Mucosa of descending colon (tissue), 3 donors: ENCODE data around the gene PTPRM. TPM values are rescaled to one million over a fixed set of nuclear protein-coding genes. Genes with fewer than 3 reads are reported as not detected.

Source experiments
- ATAC-seq: fragments of 200-7000 bp; cut with Tn5 transposase; one replicate; pipeline ENCODE4 v1.9.1; 2020; ENCODE audit warnings: mild to moderate bottlenecking, moderate library complexity
- DNase-seq, 3 donors: peaks; one replicate each; pipeline ENCODE4 v3.0.0-alpha.2; 2020
- H3K36me3 ChIP-seq: fragments of 200-600 bp; one replicate; pipeline ENCODE4 v1.8.0; 2021; ENCODE audit warnings: low read depth, mild to moderate bottlenecking
- H3K4me1 ChIP-seq: fragments of 200-600 bp; one replicate; pipeline ENCODE4 v1.8.0; 2021; ENCODE audit warnings: low read depth, mild to moderate bottlenecking
- H3K4me3 ChIP-seq: fragments of 200-600 bp; one replicate; pipeline ENCODE4 v1.8.0; 2021; ENCODE audit warnings: mild to moderate bottlenecking
- H3K9me3 ChIP-seq: fragments of 200-600 bp; one replicate; pipeline ENCODE4 v1.8.0; 2021; ENCODE audit warnings: mild to moderate bottlenecking
- intact Hi-C, 2 donors: fragments of 100-400 bp; cut with DNase I in 1 of 2; cut with micrococcal nuclease in 1 of 2; formaldehyde crosslinking; loops; one replicate each; pipeline versions ENCODE4 v1.11.0 to v1.11.1; 2022; cut with DNase I, micrococcal nuclease
- total RNA-seq, 3 donors: library from RNA; stranded (reverse); fragmentation: NEBNext Ultra II Directional in 2 of 3; extraction: Animal tissue kit (Norgen Biotek cat#: 25700) in 2 of 3; gene quantifications; one replicate each; pipeline versions ENCODE4 v1.2.1 to v1.2.4, GENCODE V29; 2021 to 2023
- TF ChIP-seq, protein P1 (sequence below): fragments of 200-600 bp; IDR thresholded peaks from one replicate; pipeline ENCODE4 v1.8.0; 2022; ENCODE audit warnings: antibody characterized with exemption, mild to moderate bottlenecking
- donor health status: DM: no; HTN: no; CAD: no; lungs with moderate emphysema.
- donor health status: DM: no; HTN: no; CAD: no.
- donor health status: DM: no; HTN: yes; CAD: no.

The PTPRM gene
- total RNA-seq, 3 donors from 2014 or later: 15.3 to 41.1 (median 19.6) TPM

DNA sequence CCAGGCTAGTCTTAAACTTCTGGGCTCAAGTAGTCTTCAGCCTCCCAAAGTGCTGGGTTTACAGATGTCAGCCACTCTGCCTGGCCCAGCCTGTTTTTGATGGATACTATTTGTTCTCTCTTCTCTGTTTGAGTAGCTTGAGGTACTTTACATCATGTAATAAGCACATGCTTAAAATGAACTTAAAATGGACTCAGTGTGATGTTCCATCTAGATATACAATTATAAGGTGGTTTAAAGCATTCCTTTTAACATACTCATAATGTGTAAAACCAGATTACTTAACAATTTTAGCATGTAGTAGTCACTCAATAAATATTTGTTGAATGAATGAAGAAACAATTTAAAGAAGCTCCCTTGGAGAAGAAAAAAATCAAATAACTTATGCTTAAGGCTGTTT, 9.6 kb downstream of the PTPRM start:
- H3K4me1 ChIP-seq: no peaks in the 10 kb centered on the region
- intact Hi-C loops: no loop called here

DNA sequence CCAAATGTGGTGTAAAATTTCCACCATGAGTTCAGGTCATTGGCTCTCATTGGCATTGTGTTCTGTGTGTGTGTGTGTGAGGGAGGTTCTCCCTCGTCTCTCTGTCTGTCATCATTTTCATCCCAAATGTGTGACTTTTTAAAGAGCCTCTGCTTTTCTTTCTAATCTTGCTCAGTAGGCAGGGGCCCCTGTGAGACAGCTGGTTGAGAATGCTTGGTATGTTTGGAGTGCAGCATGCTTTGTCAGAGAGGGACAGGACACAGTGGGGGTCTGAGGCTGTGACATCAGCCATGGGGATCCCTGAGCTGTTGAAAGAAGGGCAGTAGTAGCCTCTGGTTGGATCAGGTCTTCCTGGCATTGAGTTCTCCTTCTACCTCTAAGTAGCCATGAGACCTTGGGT, 10.6 kb downstream of the PTPRM start:
- intact Hi-C loops: no loop called here
- Histone ChIP-seq H3K4me3 (no peak overlapping the region), H3K4me1 (no peaks in the 10 kb centered on the region), H3K36me3 (no peaks in the 10 kb centered on the region), H3K9me3 (no peaks in the 10 kb centered on the region)
- DNase-seq: no peak
- TF ChIP-seq, protein P1, sequence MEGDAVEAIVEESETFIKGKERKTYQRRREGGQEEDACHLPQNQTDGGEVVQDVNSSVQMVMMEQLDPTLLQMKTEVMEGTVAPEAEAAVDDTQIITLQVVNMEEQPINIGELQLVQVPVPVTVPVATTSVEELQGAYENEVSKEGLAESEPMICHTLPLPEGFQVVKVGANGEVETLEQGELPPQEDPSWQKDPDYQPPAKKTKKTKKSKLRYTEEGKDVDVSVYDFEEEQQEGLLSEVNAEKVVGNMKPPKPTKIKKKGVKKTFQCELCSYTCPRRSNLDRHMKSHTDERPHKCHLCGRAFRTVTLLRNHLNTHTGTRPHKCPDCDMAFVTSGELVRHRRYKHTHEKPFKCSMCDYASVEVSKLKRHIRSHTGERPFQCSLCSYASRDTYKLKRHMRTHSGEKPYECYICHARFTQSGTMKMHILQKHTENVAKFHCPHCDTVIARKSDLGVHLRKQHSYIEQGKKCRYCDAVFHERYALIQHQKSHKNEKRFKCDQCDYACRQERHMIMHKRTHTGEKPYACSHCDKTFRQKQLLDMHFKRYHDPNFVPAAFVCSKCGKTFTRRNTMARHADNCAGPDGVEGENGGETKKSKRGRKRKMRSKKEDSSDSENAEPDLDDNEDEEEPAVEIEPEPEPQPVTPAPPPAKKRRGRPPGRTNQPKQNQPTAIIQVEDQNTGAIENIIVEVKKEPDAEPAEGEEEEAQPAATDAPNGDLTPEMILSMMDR: no peak
- ATAC-seq: no peak

More for the DNA sequence above, 9.6 kb downstream of the PTPRM start:
- TF ChIP-seq, protein P1: no peak
- H3K4me3 ChIP-seq: no peak overlapping the region
- DNase-seq: no peak
- no peaks in the 10 kb centered on the region for H3K36me3 ChIP-seq
- no peak for ATAC-seq
- H3K9me3 ChIP-seq: no peaks in the 10 kb centered on the region

DNA sequence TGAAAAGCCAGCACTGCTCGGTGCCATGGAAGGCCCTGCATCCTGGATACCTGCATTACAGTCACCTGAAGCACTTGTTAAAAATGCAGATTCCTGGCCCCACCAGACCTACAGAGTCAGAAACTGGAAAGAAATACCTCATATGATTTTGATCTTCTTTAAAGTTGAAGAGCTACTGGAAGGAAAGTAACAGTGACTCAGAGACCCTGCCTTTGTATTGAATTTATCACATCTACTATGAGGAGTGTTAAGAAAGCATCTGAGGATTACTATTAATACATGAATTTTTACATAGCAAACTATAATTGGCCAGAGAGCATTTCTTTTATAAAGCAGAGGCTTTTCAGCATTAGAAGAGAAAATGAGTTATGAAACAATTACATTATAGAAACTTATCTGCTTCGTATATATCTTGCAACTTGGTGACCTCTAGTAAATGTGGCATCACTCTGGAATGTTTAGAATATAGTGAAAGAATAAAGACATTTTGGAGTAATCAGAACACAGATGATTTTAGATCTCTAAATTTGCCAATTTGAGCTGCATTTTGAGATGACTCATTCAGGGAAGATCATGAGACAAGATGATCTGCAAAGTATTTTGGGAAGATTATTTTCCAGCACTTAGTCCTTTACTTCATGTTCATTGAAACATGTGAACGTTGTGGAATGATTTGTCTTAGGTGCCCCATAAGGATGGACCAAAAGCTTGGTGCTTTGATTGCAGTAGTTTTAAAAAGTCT, 12.2 kb downstream of the PTPRM start:
- no peak overlapping the region for H3K4me3 ChIP-seq
- H3K36me3 ChIP-seq: no peaks in the 10 kb centered on the region
- TF ChIP-seq, protein P1: no peak
- H3K4me1 ChIP-seq: no peaks in the 10 kb centered on the region
- no peaks in the 10 kb centered on the region for H3K9me3 ChIP-seq
- DNase-seq: no peak
- intact Hi-C loops: no loop called here
- no peak for ATAC-seq

DNA sequence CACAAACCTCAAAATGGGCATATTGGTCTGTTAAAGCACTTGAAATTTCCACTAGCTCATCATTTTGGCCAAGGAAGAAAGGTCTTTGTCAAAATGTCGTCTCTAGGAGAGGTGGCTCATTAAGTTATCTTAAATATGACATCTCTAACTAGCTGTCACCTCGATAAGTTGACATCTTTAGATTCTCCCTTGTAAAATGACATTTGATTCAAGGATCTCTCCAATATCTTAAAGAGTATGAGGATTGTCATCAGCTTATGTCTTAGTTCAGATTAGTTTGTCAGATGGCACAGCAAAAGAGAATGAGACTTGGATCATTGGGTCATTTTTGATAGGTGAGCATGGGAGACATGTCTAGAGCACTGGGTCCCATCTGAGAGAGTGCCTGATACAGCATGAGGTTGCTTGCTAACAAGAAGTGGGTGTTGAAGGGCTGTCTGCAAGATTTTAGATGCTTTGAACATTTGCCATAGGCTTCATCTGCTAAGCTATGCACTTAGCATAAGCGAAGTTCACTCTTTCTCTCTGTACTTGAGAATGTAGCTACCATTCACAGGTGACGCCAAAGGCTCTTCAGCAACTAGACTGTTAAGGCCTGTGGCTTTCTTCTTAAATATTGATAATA, 12.9 kb downstream of the PTPRM start:
- TF ChIP-seq, protein P1: no peak
- intact Hi-C loops: no loop called here
- no peak for ATAC-seq
- no peaks in the 10 kb centered on the region for H3K36me3 ChIP-seq
- no peak overlapping the region for H3K4me3 ChIP-seq
- H3K9me3 ChIP-seq: no peaks in the 10 kb centered on the region
- no peaks in the 10 kb centered on the region for H3K4me1 ChIP-seq
- no peak for DNase-seq

GRCh38 chr18:7584646-7585275, 17.6 kb downstream of the PTPRM start:
- Histone ChIP-seq H3K36me3 (no peaks in the 10 kb centered on the region), H3K9me3 (no peaks in the 10 kb centered on the region), H3K4me3 (no peak overlapping the region), H3K4me1 (no peaks in the 10 kb centered on the region)
- intact Hi-C loops: no loop called here
- TF ChIP-seq, protein P1: no peak
- ATAC-seq (no peak), DNase-seq (no peak)
